Astrocyte (in vitro differentiated cells and primary cell): Measurements from ENCODE around the gene POU2F1. TPM values are rescaled to one million over a fixed set of nuclear protein-coding genes. Genes with fewer than 3 reads are reported as not detected.
A peak's percentile ranks its signal among the peaks of the same experiment; 100 is the strongest.

ENCODE experiments used
- DNase-seq: peaks from one replicate; pipeline ENCODE4 v3.0.0-alpha.2; 2010; ENCODE audit warnings: low read depth
- FAIRE-seq: peaks from 2 replicates; lab custom pipeline; 2011; peaks lifted over from hg19 to GRCh38; lab: Jason Lieb, UNC
- H2AFZ ChIP-seq: 2 replicates; pipeline ENCODE4 v1.6.0; 2012; ENCODE audit warnings: low read depth, low read length, inconsistent platforms
- H3K27ac ChIP-seq: 2 replicates; pipeline ENCODE4 v1.5.1; 2011; ENCODE audit warnings: low read depth, low read length, inconsistent platforms
- H3K27me3 ChIP-seq: 2 replicates; pipeline ENCODE4 v1.6.0; 2011; ENCODE audit warnings: low read length, inconsistent platforms; ENCODE audit not compliant: insufficient read depth
- H3K36me3 ChIP-seq: 2 replicates; pipeline ENCODE4 v1.5.1; 2011; ENCODE audit warnings: low read length, inconsistent platforms; ENCODE audit not compliant: insufficient read depth
- H3K4me1 ChIP-seq: 2 replicates; pipeline ENCODE4 v1.5.1; 2011; ENCODE audit warnings: low read length, inconsistent platforms; ENCODE audit not compliant: insufficient read depth
- H3K4me2 ChIP-seq: 2 replicates; pipeline ENCODE4 v1.6.0; 2012; ENCODE audit warnings: low read length, inconsistent platforms
- H3K4me3 ChIP-seq: 2 replicates; pipeline ENCODE4 v1.5.1; 2011; ENCODE audit warnings: low read depth, mild to moderate bottlenecking, low read length, inconsistent platforms; ENCODE audit not compliant: insufficient read depth
- H3K79me2 ChIP-seq: 2 replicates; pipeline ENCODE4 v1.6.0; 2012; ENCODE audit warnings: mild to moderate bottlenecking, low read length, inconsistent platforms; ENCODE audit not compliant: insufficient read depth
- H3K9ac ChIP-seq: 2 replicates; pipeline ENCODE4 v1.6.0; 2012; ENCODE audit warnings: mild to moderate bottlenecking, low read length, inconsistent platforms
- H3K9me3 ChIP-seq: 2 replicates; pipeline ENCODE4 v1.5.1; 2012; ENCODE audit warnings: low read depth, mild to moderate bottlenecking, low read length, inconsistent platforms; ENCODE audit not compliant: insufficient read depth
- H4K20me1 ChIP-seq: 2 replicates; pipeline ENCODE4 v1.6.0; 2012; ENCODE audit warnings: low read length, inconsistent platforms; ENCODE audit not compliant: insufficient read depth
- H3K27ac Mint-ChIP-seq: one replicate; pipeline ENCODE4 v1.8.0; 2021; ENCODE audit warnings: mild to moderate bottlenecking, mixed read lengths; ENCODE audit not compliant: unreplicated experiment
- H3K27me3 Mint-ChIP-seq: one replicate; pipeline ENCODE4 v1.8.0; 2021; ENCODE audit warnings: low read depth, mixed read lengths; ENCODE audit not compliant: unreplicated experiment
- H3K36me3 Mint-ChIP-seq: one replicate; pipeline ENCODE4 v1.8.0; 2021; ENCODE audit warnings: low read depth, mixed read lengths; ENCODE audit not compliant: unreplicated experiment
- H3K4me1 Mint-ChIP-seq: one replicate; pipeline ENCODE4 v1.8.0; 2021; ENCODE audit warnings: low read depth, mixed read lengths; ENCODE audit not compliant: unreplicated experiment
- H3K4me3 Mint-ChIP-seq: one replicate; pipeline ENCODE4 v1.8.0; 2021; ENCODE audit warnings: mild to moderate bottlenecking, moderate library complexity, mixed read lengths; ENCODE audit not compliant: unreplicated experiment
- H3K9me3 Mint-ChIP-seq: one replicate; pipeline ENCODE4 v1.8.0; 2021; ENCODE audit warnings: mild to moderate bottlenecking, mixed read lengths; ENCODE audit not compliant: unreplicated experiment
- EZH2 ChIP-seq: IDR thresholded peaks from 2 replicates; pipeline ENCODE4 v1.6.1; 2012; ENCODE audit warnings: mild to moderate bottlenecking, low read length, inconsistent platforms; ENCODE audit not compliant: insufficient read depth
- total RNA-seq: library from RNA; stranded (reverse); gene quantifications from 2 replicates; pipeline ENCODE4 v1.2.1, GENCODE V29; 2021
- TF ChIP-seq, protein P1 (sequence below): IDR thresholded peaks from 2 replicates; pipeline ENCODE4 v1.5.1; 2011; ENCODE audit warnings: low read depth, mild to moderate bottlenecking, inconsistent platforms, low read length, moderate library complexity; ENCODE audit not compliant: insufficient read depth

Gene POU2F1
- total RNA-seq, 1 donor from 2014 or later: 21.7 TPM

GRCh38 chr1:167465743-167466142, 245.1 kb downstream of the POU2F1 start:
- no peak for FAIRE-seq
- H2AFZ ChIP-seq: no peak overlapping the region
- no peaks in the 10 kb centered on the region for H3K79me2 ChIP-seq
- H3K27ac ChIP-seq: no peak overlapping the region
- H3K27me3 Mint-ChIP-seq: peaks cover 17% of the 10 kb centered on the region
- H3K4me1 ChIP-seq: no peaks in the 10 kb centered on the region
- no peak overlapping the region for H3K4me2 ChIP-seq
- H3K27ac Mint-ChIP-seq: no peak overlapping the region
- no peaks in the 10 kb centered on the region for H3K36me3 ChIP-seq
- TF ChIP-seq EZH2: no peak
- TF ChIP-seq, protein P1, sequence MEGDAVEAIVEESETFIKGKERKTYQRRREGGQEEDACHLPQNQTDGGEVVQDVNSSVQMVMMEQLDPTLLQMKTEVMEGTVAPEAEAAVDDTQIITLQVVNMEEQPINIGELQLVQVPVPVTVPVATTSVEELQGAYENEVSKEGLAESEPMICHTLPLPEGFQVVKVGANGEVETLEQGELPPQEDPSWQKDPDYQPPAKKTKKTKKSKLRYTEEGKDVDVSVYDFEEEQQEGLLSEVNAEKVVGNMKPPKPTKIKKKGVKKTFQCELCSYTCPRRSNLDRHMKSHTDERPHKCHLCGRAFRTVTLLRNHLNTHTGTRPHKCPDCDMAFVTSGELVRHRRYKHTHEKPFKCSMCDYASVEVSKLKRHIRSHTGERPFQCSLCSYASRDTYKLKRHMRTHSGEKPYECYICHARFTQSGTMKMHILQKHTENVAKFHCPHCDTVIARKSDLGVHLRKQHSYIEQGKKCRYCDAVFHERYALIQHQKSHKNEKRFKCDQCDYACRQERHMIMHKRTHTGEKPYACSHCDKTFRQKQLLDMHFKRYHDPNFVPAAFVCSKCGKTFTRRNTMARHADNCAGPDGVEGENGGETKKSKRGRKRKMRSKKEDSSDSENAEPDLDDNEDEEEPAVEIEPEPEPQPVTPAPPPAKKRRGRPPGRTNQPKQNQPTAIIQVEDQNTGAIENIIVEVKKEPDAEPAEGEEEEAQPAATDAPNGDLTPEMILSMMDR: no peak
- no peak overlapping the region for H3K4me3 Mint-ChIP-seq
- H3K36me3 Mint-ChIP-seq: no peaks in the 10 kb centered on the region
- no peak overlapping the region for H3K9ac ChIP-seq
- no peaks in the 10 kb centered on the region for H3K9me3 Mint-ChIP-seq
- peaks cover 3% of the 10 kb centered on the region for H3K4me1 Mint-ChIP-seq
- H3K27me3 ChIP-seq: peaks cover 14% of the 10 kb centered on the region
- H3K4me3 ChIP-seq: no peak overlapping the region
- H4K20me1 ChIP-seq: no peaks in the 10 kb centered on the region
- DNase-seq: no peak
- H3K9me3 ChIP-seq: no peaks in the 10 kb centered on the region

DNA sequence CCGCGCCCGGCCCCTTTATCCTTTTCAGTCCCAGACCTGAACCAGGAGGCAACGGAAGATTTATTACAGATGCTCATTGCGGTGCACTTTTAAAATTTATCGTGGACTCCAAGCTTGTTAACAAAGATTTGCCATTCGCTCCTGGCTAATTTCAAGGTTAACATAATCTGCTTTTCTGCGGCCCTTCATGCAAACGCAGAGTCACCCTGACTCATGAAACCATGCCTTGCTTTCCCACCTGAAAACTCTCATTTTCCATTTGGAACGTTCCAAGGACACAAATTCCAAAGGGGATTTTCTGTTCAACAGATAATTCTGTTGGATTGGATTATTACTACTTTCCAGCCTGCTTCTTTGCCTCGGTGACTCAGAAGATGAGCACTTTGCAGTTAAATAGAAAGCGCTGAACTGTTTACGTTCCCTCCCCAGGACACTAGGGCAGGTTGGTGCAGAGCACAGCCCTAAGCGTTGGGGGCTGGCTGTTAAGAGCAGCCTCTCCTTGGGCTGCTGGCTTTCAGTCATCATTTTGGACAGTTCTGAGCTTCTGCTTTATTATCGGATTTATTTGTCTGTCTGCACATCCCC, 246.5 kb downstream of the POU2F1 start:
- Histone ChIP-seq H3K79me2 (no peaks in the 10 kb centered on the region), H2AFZ (no peak overlapping the region), H3K4me2 (peak overlapping the region; percentile 12), H3K27ac (no peak overlapping the region), H3K9ac (no peak overlapping the region), H3K4me1 (no peaks in the 10 kb centered on the region), H3K9me3 (no peaks in the 10 kb centered on the region), H3K36me3 (no peaks in the 10 kb centered on the region), H4K20me1 (no peaks in the 10 kb centered on the region), H3K27me3 (peaks cover 14% of the 10 kb centered on the region), H3K4me3 (no peak overlapping the region)
- FAIRE-seq (no peak), DNase-seq (no peak)
- H3K9me3 Mint-ChIP-seq: no peaks in the 10 kb centered on the region
- peaks cover 3% of the 10 kb centered on the region for H3K4me1 Mint-ChIP-seq
- no peak for TF ChIP-seq EZH2
- TF ChIP-seq, protein P1: no peak
- no peak overlapping the region for H3K27ac Mint-ChIP-seq
- H3K36me3 Mint-ChIP-seq: no peaks in the 10 kb centered on the region
- peaks cover 9% of the 10 kb centered on the region for H3K27me3 Mint-ChIP-seq
- H3K4me3 Mint-ChIP-seq: no peak overlapping the region

DNA sequence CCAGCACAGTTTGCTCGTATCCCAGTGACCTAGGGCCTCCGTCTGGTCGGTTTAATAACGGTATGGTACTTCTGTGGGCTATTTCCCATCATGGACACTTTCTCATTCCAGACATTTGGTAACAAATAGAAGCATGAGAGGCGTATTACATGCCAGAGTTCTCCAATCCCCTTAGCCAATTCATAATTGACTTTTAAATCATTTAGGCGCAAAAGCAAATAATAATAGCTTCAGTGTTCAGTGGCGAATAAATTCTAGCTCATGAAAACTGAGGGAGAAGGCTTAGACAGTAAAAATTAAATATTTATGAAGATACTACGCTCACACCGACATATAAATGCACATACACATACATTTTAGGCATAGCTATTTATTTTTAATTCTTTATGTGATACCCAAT, 247.1 kb downstream of the POU2F1 start:
- H2AFZ ChIP-seq: no peak overlapping the region
- peaks cover 7% of the 10 kb centered on the region for H3K4me1 Mint-ChIP-seq

More for the DNA sequence above, 247.1 kb downstream of the POU2F1 start:
- TF ChIP-seq, protein P1: no peak
- no peak for TF ChIP-seq EZH2
- H3K27me3 ChIP-seq: peaks cover 14% of the 10 kb centered on the region
- Mint-ChIP-seq H3K27ac (no peak overlapping the region), H3K9me3 (no peaks in the 10 kb centered on the region), H3K27me3 (peaks cover 7% of the 10 kb centered on the region), H3K36me3 (no peaks in the 10 kb centered on the region), H3K4me3 (no peak overlapping the region)
- H3K4me2 ChIP-seq: no peak overlapping the region
- H3K36me3 ChIP-seq: no peaks in the 10 kb centered on the region
- H3K4me3 ChIP-seq: no peak overlapping the region
- DNase-seq: no peak
- H3K9me3 ChIP-seq: no peaks in the 10 kb centered on the region
- H4K20me1 ChIP-seq: no peaks in the 10 kb centered on the region
- no peak for FAIRE-seq
- H3K9ac ChIP-seq: no peak overlapping the region
- no peaks in the 10 kb centered on the region for H3K79me2 ChIP-seq
- H3K4me1 ChIP-seq: no peaks in the 10 kb centered on the region
- no peak overlapping the region for H3K27ac ChIP-seq
